ENCODE data around the gene LRRC47. TPM values are rescaled to one million over a fixed set of nuclear protein-coding genes. Genes with fewer than 3 reads are reported as not detected.

LRRC47 gene
- total and polyA plus RNA-seq, 2 of the 8 experiments (the other 6 are each of a cell fraction or from before 2014, with no cell fraction given) = 38.3 to 82.4 TPM

DNA sequence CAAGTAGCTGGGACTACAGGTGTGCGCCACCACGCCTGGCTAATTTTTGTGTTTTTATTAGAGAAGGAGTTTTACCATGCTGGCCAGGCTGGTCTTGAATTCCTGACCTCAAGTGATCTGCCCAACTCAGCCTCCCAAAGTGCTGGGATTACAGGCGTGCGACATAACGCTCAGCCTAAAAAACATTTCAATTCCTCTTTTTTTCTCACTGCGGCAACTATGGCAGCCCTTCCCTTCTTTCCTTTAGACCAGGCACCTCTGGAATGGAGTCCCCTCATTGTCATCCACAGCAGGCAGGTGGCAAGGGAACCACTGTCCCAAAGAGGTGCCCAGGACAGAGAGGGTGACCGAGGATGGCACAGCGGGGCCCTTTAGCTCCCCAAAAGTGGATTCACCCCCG is 46.6 kb upstream of the LRRC47 start:
- DNase-seq (ENCODE audit: low read depth in 1 of 2, low spot score in 2 of 2) (no peak), FAIRE-seq (no peak)
- Histone ChIP-seq H3K9ac (replicated peaks in 1 of 4; ENCODE audit: extremely low read depth in 1 of 4, low read depth in 3 of 4, low read length in 3 of 4) (no peak overlapping the region), H2BK5ac (ENCODE audit: low read depth, low read length) (no peak overlapping the region), H2BK15ac (ENCODE audit: low read length) (no peak overlapping the region), H3K23me2 (ENCODE audit: low read depth, low read length) (no peaks in the 10 kb centered on the region), H2AFZ (ENCODE audit: low read length) (no peak overlapping the region), H4K20me1 (replicated peaks in 1 of 2; ENCODE audit: control insufficient read depth in 1 of 2, insufficient read depth in 2 of 2, low read length in 2 of 2) (no peaks in the 10 kb centered on the region), H4K8ac (ENCODE audit: extremely low read depth, insufficient read depth, low read length) (no peak overlapping the region), H4K91ac (replicated peaks; ENCODE audit: insufficient read length, low read length) (no peak overlapping the region), H3K79me2 (ENCODE audit: control insufficient read depth in 1 of 2, insufficient read depth in 2 of 2, low read length in 2 of 2) (no peaks in the 10 kb centered on the region), H3K4ac (replicated peaks; ENCODE audit: insufficient read length, low read depth, low read length) (no peak overlapping the region), H3K79me1 (ENCODE audit: low read depth, low read length) (no peaks in the 10 kb centered on the region), H3K18ac (ENCODE audit: extremely low read depth, low read length) (no peak overlapping the region), H2BK120ac (replicated peaks; ENCODE audit: low read depth, low read length) (no peak overlapping the region), H2BK20ac (ENCODE audit: low read length) (no peak overlapping the region), H4K5ac (ENCODE audit: insufficient read length, low read depth, low read length) (no peak overlapping the region), H3K27me3 (replicated peaks in 1 of 4; ENCODE audit: control insufficient read depth in 3 of 4, extremely low read depth in 1 of 4, insufficient read depth in 3 of 4, low read length in 3 of 4) (no peaks in the 10 kb centered on the region), H3K56ac (replicated peaks; ENCODE audit: insufficient read length, low read depth, low read length) (no peak overlapping the region), H2AK5ac (ENCODE audit: low read depth, low read length) (no peak overlapping the region), H3K14ac (ENCODE audit: insufficient read length) (no peak overlapping the region), H3K36me3 (ENCODE audit: control insufficient read depth in 2 of 4, insufficient read depth in 4 of 4, low read length in 3 of 4) (peaks cover 0 to 19% (median 3%) of the 10 kb centered on the region in 4 experiments; a peak in 3 of 8 replicates), H3K9me3 (ENCODE audit: insufficient read depth in 2 of 2, low read depth in 1 of 2, low read length in 1 of 2) (no peaks in the 10 kb centered on the region), H3K23ac (ENCODE audit: insufficient read length) (no peak overlapping the region), H3K27ac (ENCODE audit: low read depth, low read length) (no peak overlapping the region), H3K4me2 (ENCODE audit: insufficient read depth in 1 of 2, low read depth in 2 of 2, low read length in 2 of 2) (no peak overlapping the region), H3K4me3 (ENCODE audit: extremely low read depth in 1 of 4, insufficient read depth in 2 of 4, low read depth in 3 of 4, low read length in 4 of 4) (no peak overlapping the region), H3K4me1 (replicated peaks in 1 of 4; ENCODE audit: control insufficient read depth in 3 of 4, insufficient read depth in 4 of 4, low read length in 3 of 4) (no peaks in the 10 kb centered on the region), H2BK12ac (ENCODE audit: low read depth, low read length) (no peak overlapping the region)
- WGBS, 2 experiments (ENCODE audit: extremely low coverage in 1 of 2, insufficient coverage in 1 of 2, insufficient read length in 1 of 2, insufficient replicate concordance in 2 of 2, low coverage in 1 of 2, low lambda C conversion rate in 2 of 2, missing lambda C conversion rate in 1 of 2) = 86% methylated on average over 9 of the region's 9 CpGs; no CpG with 5 or more reads in 1 of the 2 experiments
- ChIA-PET POLR2A (ENCODE audit: partially characterized antibody) (interaction anchor here (0.7 kb wide), 1 partner anchor 26 kb away, joined by 3 read pairs; no protein-coding TSS in a partner anchor), CTCF (ENCODE audit: partially characterized antibody) (no interaction called here)
- TF ChIP-seq JUND (IDR thresholded peaks at IDR 0.05; ENCODE audit: low read length) (no peak), SIRT6 (IDR thresholded peaks at IDR 0.05; ENCODE audit: low read length) (no peak), JUN (IDR thresholded peaks at IDR 0.05; ENCODE audit: low read depth, low read length) (no peak), ASH2L (IDR thresholded peaks at IDR 0.05; ENCODE audit: low read length) (no peak), CREB1 (IDR thresholded peaks at IDR 0.05) (no peak)

Measured in H1 (cell line).